ENCODE data around the gene TSPAN3. TPM values are rescaled to one million over a fixed set of nuclear protein-coding genes. Genes with fewer than 3 reads are reported as not detected.

TSPAN3 gene
- total RNA-seq, 1 experiment from 2014 or later = 140 TPM

GRCh38 chr15:77060546-77060945 is 10.4 kb downstream of the TSPAN3 start:
- Histone ChIP-seq H3K9ac (ENCODE audit: low read length) (no peak overlapping the region), H3K9me2 (replicated peaks; ENCODE audit: low read length) (no peaks in the 10 kb centered on the region), H2AFZ (ENCODE audit: low read length) (no peak overlapping the region), H3K36me3 (ENCODE audit: low read depth, low read length) (0 out of 2 replicates have a peak, but pooled peaks cover under 1% of the 10 kb centered on the region), H3K9me3 (ENCODE audit: low read length) (no peaks in the 10 kb centered on the region), H4K20me1 (ENCODE audit: low read length) (peaks cover 3% of the 10 kb centered on the region; the same call in 1 of the 2 replicates), H3K4me2 (ENCODE audit: low read length) (no peak overlapping the region), H3K79me2 (ENCODE audit: low read length) (peaks cover 78% of the 10 kb centered on the region), H3F3A (ENCODE audit: low read length, unreplicated experiment) (peaks cover 10% of the 10 kb centered on the region), H3K4me1 (ENCODE audit: insufficient read depth, low read length) (peaks cover 47% of the 10 kb centered on the region), H3K27me3 (ENCODE audit: low read length) (no peaks in the 10 kb centered on the region), H3K27ac (ENCODE audit: low read length) (no peak overlapping the region), H3K4me3 (ENCODE audit: low read length) (no peak overlapping the region)
- no peak for DNase-seq
- intact Hi-C loops (cut with micrococcal nuclease) = loop anchor here (10.0 kb wide), 1 partner anchor 354 kb away; no protein-coding TSS in a partner anchor
- BruUV-seq (replicated peaks) = no TSS peak
- ATAC-seq = no peak
- ChIA-PET CTCF (no interaction called here), POLR2A (ENCODE audit: unreplicated experiment) (interaction anchor here (0.6 kb wide), 1 partner anchor 11 kb away, joined by 4 read pairs; the partner anchor contains the start of gene TSPAN3)
- no peak for TF ChIP-seq EZH2phosphoT487 (IDR thresholded peaks at IDR 0.05; ENCODE audit: borderline replicate concordance, low read length)

- TF ChIP-seq EZH2phosphoT487 (IDR thresholded peaks at IDR 0.05; ENCODE audit: borderline replicate concordance, low read length) = no peak
- TF ChIP-seq CTCF (conservative IDR thresholded peaks at IDR 0.05; ENCODE audit: low read depth, low read length) = no peak
- no peak for TF ChIP-seq EZH2 (IDR thresholded peaks at IDR 0.05; ENCODE audit: low read length, unreplicated experiment)
- Histone ChIP-seq H2AFZ (ENCODE audit: low read length) (no peak overlapping the region), H3K36me3 (ENCODE audit: low read depth, low read length) (peaks cover 4% of the 10 kb centered on the region; the same call in 1 of the 2 replicates), H3K4me3 (ENCODE audit: low read length) (no peak overlapping the region), H4K20me1 (ENCODE audit: low read length) (peaks cover 3% of the 10 kb centered on the region; the same call in 1 of the 2 replicates), H3K27ac (ENCODE audit: low read length) (no peak overlapping the region), H3K9me2 (replicated peaks; ENCODE audit: low read length) (no peaks in the 10 kb centered on the region), H3K27me3 (ENCODE audit: low read length) (no peaks in the 10 kb centered on the region), H3K4me2 (ENCODE audit: low read length) (no peak overlapping the region), H3F3A (ENCODE audit: low read length, unreplicated experiment) (peaks cover 6% of the 10 kb centered on the region), H3K9me3 (ENCODE audit: low read length) (no peaks in the 10 kb centered on the region), H3K4me1 (ENCODE audit: insufficient read depth, low read length) (peaks cover 40% of the 10 kb centered on the region), H3K79me2 (ENCODE audit: low read length) (peaks cover 77% of the 10 kb centered on the region), H3K9ac (ENCODE audit: low read length) (no peak overlapping the region)
- ATAC-seq (no peak), DNase-seq (no peak)
- ChIA-PET POLR2A (ENCODE audit: unreplicated experiment) (no interaction called here), CTCF (no interaction called here)
- intact Hi-C loops (cut with micrococcal nuclease) = loop anchor here (10.0 kb wide), 1 partner anchor 355 kb away; no protein-coding TSS in a partner anchor
- no TSS peak for BruUV-seq (replicated peaks)
Measured at GRCh38 chr15:77059786-77060361, 11.0 kb downstream of the TSPAN3 start.

- TF ChIP-seq EZH2 (IDR thresholded peaks at IDR 0.05; ENCODE audit: low read length, unreplicated experiment) (no peak), EZH2phosphoT487 (IDR thresholded peaks at IDR 0.05; ENCODE audit: borderline replicate concordance, low read length) (no peak), CTCF (conservative IDR thresholded peaks at IDR 0.05; ENCODE audit: low read depth, low read length) (no peak)
- Histone ChIP-seq H3K4me1 (ENCODE audit: insufficient read depth, low read length) (peaks cover 37% of the 10 kb centered on the region), H3K36me3 (ENCODE audit: low read depth, low read length) (peaks cover 8% of the 10 kb centered on the region; the same call in 1 of the 2 replicates), H3K4me2 (ENCODE audit: low read length) (no peak overlapping the region), H3F3A (ENCODE audit: low read length, unreplicated experiment) (peaks cover 1% of the 10 kb centered on the region), H4K20me1 (ENCODE audit: low read length) (no peaks in the 10 kb centered on the region; the same call in 1 of the 2 replicates), H3K9me3 (ENCODE audit: low read length) (no peaks in the 10 kb centered on the region), H3K9me2 (replicated peaks; ENCODE audit: low read length) (no peaks in the 10 kb centered on the region), H2AFZ (ENCODE audit: low read length) (no peak overlapping the region), H3K79me2 (ENCODE audit: low read length) (peaks cover 72% of the 10 kb centered on the region), H3K27me3 (ENCODE audit: low read length) (no peaks in the 10 kb centered on the region), H3K9ac (ENCODE audit: low read length) (no peak overlapping the region), H3K27ac (ENCODE audit: low read length) (no peak overlapping the region), H3K4me3 (ENCODE audit: low read length) (no peak overlapping the region)
- BruUV-seq (replicated peaks) = no TSS peak
- intact Hi-C loops (cut with micrococcal nuclease) = no loop called here
- CTCF ChIA-PET = no interaction called here
- ATAC-seq (no peak), DNase-seq (no peak)
- POLR2A ChIA-PET (ENCODE audit: unreplicated experiment) = no interaction called here
Measured at GRCh38 chr15:77058468-77058867, 12.4 kb downstream of the TSPAN3 start.

All from PC-3 (cell line).